ENCODE results near the gene DHX38.

Gene DHX38

DNA sequence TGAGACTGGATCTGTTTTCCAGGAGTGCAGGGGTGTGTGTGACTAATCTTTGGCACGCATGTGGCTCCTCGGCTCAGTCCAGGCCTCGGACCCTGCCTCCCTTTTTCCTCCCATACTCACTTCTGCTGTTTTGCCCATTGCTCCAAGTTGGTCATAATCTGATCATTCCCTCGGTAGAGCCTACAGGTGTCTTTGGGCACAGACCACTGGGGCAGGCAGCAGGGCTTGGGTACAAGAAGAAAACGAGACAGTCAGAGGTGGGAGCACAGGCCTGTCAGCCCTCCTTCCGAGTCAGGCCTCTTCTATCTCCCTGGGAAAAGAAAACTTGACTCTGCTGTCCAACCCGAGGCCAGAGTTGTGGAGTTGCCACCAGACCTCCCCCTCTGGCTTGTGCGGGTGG is 29.8 kb downstream of the DHX38 start:
- no peak for DNase-seq

DNA sequence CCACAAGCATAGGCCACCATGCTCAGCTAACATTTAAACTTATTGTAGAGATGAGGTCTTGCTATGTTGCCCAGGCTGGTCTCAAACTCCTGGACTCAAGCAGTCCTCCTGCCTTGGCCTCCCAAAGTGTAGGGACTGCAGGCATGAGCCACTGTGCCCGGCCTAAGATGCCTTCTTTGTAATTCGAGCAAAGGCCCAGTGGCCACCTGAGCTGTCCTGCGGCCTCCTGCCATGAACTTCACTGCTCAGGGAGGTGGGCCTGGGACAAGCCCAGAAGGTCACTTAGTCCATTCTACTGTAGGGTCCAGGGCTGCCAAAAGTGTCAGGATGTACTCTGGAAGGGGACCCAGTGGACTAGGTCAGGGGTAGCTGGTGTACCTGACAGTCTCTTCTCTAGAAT is 30.5 kb downstream of the DHX38 start:
- no peak for DNase-seq

DNA sequence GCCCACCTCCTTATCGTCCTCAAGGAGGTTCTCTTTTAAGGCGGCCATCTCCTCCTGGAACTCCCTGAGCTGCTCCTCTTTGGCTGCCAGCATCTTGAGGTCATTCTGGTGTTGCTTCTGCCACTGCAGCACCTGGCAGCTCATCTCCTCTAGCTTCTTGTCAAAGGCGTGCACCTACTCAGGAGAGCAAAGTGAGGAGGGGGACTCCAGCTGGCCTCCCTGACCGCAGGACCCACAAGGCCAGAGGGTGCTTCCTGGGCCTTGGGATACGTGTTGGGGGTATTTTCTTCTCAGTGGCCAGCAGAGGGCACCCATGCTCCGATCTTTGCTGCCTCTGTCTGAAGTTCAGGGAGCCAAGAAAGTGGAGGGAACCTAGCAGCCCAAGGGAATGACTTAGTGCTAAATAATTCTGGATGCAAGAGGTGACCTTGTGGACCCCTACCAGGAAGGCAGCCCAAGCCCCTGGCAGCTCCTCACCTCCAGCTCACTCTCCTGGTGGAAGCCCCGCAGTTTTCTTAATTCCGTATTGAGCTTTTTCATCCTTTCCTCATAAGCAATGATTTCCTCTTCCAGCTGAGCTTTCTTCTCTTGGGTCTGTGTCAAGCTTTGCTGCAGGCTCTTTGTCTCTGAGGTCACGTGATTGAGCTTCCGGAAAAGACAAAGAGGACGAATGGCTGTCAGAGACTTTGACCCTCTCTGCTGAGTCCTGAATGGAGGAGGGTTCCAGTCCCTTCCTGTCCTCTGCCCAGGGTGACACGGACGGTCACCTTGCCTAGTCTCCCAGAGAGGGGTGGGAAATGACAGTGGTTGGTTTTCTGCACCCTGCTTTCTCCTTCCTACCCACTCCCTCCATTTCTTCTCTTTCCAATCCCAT is 31.4 kb downstream of the DHX38 start:
- peak; percentile 37 to 60 for DNase-seq

DNA sequence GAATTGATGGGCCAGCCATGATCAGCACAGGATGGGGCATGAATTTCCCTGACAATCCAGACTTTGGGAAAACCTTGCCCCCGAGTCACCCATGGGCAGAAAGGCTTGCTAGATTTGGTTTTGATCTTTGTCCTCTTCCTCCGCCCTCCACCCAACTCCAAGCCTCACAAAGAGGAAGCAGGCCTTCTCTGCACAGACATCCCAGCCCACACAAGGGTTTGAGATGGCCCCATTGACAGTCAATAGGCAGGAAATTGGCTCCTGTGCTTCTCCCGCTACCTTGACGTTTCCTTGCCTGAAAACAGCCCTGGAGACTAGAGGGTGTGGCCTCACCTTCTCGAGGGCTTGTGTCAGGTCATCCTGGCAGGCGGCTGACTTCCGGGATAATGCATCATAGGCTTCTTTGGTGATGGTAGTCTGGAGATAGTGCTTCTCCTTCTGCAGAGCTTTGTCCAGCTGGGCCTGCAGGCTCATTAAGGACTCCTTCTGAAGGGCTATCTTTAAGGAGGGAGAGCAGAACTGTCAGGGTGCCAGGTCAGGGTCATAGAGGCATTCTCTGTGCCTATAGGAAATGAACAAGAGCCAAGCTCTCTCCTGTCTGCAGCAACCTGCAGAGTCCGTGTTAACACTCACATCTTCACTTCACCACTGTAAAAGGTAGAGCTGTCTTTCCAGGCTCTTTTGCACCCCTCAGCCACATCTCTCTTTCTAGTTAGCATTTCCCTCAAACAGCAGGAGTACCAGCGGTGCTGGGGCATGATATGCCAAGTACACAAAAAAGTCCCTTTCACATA is 32.2 kb downstream of the DHX38 start:
- DNase-seq: no peak

DNA sequence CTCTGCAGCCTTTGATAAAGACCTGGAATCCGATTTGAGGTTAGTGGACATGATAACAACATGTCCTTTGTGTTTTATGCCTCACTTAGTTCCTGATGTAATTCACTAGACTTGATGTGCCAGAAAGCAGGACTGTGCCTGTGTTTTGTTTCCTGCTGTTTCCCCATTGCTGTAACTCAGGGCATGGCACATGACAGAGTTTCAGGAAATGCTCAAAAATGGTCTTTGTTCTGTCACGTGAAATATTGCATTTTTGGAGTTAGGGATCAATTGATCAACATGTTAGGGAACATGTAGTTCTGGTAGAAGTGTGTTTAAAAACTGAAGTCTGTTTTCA is 32.8 kb downstream of the DHX38 start:
- DNase-seq: no peak

DNA sequence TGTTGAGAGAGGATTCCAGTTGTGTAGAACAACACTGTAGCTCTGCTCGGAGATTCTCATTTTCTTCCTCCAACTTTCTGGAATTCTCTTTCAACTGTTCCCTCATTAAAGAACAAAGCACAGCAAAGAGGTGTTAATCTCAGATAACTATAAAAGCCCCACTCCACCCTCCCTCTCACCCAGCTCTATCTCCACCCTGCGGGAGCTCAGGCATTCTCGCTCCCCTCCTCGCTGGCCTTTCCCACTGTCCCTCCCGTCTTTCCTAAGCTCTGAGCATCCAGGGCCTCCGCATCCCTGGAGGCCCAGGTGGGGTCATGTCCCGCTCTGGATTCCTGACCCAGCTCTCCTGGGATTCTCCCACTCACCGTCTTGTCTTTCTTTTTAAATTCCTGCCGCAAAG is 35.1 kb downstream of the DHX38 start:
- DNase-seq: no peak

DNA sequence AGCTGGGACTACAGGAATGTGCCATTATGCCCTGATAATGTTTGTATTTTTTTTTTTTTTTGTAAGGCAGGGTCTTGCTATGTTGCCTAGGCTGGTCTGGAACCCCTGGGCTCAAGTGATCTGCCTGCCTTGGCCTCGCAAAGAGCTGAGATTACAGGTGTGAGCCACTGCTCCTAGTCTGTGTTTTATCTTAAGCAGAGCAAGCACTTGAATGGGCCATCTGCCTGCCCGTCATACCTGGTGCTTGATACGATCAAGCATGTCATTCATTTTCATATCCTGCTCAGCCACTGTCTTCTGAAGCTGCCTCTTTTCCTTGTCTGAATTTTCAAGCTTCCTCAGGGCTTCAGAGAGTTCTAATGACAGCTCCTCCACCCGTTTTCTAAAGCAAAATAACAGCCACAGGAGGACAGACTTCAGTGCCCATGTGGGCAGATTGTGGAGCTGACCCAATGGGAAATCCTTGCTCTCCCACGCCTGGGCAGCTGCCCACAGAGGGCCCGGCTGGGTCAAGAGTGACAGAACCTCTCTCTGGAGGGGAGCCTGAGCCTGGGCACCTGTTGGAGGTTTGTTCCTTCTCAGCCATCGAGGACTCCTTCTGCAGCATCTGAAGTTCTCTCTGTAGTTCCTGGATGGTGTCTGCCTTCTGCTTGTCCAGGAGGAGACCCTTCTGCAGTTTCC is 36.5 kb downstream of the DHX38 start:
- no peak for DNase-seq

DNA sequence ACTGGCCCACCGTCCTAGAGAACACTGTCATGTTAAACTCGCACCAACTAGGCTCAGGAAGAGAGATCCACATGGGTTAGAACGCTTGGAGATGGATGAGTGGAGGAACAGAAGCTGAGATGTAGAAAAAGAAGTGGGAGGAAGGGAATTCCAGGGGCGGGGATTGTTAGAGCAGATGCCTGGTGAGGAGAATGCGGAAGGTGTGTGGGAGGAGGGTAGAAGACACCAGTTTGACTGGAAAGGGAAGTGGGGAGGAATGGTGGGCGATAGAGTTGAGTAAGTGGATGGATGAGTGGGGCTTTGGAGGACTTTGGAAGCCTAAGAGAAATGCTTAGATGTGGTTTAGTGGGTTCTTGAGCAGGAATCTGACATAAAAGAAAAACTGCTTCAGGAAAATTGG is 37.4 kb downstream of the DHX38 start:
- no peak for DNase-seq

DNA sequence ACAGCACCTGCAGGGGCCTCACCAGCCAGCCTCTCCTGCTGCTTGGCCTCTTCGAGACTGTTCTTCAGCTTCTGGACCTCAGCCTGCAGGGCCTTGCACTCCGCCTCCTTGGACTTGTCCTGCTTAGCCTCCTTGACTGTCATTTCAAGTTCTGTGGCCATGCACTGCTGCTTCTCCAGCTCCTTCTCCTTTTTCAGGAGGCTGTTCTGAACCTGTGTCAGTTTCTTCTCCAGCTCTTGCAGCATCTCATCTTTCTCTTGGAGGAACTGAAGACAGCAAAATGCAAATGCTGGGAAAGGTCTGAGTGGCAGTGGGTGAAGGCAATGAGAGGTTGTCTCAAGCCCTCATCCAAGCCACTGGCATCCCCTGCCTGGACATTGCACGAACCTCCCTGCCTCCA is 39.1 kb downstream of the DHX38 start:
- no peak for DNase-seq

DNA sequence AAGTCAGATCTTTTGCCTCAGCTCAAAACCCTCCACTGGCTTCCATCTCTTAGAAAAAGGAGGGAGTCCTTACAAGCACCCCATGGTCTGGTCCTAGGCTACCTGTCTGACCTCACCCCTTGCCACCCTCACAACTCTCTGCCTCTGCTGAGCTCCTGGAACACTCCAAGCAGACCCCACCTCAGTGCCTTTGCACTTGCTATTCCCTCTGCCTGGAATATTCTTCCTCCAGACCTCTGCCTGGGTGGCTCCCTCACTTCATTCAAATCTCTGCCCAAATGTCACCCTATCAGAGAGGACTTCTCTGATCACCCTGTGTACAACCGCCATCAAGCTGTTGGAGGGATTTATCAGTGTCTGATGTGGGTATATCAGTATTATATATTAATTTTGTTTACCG is 40.9 kb downstream of the DHX38 start:
- DNase-seq: no peak

DNA sequence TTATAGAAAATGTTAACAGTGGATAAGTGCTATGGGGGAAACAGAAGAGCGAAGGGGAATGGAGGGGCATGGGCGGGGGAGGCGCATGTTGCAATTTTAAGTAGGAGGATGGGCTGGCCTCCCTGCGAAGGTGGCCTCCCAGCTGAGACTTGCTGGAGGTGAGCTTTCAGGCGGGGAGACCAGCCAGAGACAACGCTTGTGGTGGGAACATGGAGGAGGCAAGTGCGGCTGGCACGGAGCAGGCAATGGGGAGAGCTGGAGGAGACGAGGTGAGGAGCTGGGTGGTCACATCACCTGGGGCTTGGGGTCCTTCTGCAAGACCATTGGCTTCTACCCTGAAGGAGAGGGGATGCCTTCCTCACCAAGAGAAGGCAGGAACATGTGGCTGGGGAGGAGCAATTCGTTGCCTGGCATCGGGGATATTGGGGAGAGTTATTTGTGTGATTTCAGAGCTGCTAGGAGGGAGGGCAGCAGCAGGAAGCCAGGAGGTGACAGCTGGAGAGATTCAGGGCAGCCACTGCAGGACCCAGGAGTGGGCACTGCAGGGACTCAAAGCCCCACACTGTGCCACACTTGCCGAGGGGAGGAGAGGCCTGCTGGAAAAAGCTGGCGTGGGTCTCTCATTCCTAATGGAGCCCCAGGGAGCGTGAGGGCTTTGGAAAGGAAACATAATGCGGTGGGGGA is 43.9 kb downstream of the DHX38 start:
- DNase-seq: no peak

DNA sequence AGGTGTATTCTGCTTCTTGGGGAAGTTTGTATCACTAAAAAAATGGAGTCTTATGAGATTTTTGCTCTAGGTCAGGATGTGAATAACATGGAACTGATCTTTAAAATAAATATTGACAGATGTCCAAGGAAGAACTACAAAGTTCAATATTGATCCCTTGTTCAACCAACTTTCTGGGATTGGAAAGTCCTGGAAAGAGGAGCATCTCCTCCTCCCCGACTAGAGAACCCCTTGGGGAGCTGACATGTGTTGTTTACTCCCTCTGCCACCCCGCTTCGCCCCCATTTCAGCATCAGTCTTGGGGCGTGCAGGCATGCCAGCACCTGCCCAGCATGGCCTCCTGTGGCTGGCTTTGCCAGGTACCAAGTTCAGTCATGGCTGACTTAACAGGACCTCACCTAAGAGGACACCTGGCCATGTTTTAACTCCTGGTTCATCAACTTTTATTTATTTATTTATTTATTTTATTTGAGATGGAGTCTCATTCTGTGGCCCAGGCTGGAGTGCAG is 44.5 kb downstream of the DHX38 start:
- DNase-seq: no peak

DNA sequence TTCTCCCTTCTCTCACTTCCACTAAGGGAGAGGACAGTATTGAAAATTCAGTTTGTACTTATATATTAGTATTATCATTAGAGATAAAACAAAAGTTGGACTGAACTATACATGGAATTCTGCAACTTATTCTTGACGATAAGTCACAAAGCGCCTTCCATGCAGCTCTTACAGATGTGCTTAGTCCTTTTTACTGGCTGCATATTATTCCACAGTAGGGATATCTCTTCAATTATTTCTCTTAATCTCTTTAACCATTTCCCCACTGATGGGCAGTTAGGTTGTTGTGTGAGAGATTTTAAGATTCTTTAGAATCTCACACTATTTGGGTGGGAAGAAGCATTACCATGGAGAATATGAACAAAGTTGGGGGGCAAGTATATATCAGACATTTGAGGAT is 46.3 kb downstream of the DHX38 start:
- DNase-seq: no peak

DNA sequence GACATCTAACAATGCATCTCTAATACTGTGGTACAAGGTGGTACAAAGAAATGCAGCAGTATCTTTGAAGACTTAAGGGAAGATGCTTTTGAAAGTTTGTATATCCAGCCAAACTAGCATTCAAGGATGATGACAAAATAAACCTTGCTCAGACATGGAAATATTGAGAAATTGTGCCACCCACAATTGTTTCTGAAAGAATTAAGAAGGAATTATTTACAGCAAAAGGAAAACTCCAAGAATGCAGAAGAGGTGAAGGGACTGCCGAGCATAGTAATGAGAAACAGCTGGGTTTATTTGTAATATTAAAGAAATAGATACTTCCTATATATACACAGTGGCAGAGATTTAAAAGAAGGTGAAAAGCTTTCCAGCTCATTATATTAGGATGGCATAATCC is 48.8 kb downstream of the DHX38 start:
- DNase-seq: no peak

DNA sequence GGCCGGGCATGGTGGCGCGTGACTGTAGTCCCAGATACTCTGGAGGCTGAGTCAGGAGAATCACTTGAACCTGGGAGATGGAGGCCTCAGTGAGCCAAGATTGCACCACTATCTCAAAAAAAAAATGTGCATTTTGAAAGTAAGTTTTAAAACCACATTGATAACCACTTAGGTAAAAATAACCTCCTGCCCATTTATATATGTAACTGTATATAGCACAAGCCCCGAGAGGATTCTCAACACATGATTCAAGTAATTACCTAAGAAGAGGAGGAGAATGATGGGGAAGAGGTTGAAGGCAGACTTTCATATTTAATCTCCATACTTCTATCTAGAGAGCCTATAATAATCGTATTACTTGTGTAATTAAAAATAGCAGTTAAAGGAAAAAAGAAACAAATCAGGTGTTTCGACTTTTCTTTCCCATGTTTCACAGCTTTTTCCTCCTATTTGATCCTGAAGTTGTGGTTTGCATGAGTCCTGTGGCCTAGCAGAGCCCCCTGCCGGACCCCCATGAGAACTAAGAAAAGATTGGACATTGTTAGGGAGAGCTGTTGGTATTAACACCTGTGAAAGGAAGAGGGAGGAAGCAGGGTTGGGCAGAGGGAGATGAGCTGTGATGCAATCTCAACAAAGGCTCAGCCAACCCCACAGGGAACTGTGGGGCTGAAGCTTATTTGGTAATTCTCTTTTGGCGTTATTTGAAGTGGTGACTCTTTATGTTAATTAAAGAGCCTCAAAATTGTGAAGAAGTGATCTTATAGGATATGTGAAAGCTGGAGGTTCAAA is 56.2 kb downstream of the DHX38 start:
- DNase-seq: no peak

DNA sequence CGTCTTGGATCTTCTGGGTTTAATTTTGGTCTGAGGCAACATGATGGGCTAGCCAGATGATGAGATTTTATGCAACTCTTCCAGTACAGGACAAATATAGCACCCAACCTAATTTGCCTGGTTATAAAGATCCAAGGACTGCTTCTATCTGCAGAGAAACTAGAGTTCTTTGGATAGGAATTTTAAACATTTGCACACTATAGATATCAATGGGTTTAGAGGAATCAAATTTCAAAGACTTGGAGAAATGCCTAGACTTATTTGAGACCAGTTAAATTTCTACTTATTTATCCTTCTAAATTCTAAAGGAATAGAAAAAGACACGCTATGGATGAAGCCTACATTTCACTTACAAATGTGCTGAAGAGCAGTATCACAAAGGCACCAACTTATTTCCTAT is 65.7 kb downstream of the DHX38 start:
- DNase-seq: no peak

DNA sequence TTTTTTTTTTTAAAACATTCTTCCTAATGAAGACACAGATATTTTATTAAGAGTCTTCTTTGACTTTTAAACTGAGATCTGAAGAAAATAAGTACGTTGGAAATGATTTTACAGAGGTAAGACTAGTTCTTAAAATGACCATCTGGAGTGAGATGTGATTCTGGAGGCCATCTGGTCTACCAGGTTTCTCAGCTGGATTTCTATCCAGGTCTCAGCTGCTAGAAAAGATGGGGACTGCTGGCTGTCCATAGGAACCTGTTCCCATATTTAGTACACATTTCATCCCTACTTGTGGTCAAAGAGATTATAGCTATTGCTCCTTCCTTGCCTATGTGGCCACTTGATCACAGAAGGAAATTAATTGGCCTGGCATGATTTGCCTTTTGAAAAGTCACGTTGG is 66.2 kb downstream of the DHX38 start:
- no peak for DNase-seq

DNA sequence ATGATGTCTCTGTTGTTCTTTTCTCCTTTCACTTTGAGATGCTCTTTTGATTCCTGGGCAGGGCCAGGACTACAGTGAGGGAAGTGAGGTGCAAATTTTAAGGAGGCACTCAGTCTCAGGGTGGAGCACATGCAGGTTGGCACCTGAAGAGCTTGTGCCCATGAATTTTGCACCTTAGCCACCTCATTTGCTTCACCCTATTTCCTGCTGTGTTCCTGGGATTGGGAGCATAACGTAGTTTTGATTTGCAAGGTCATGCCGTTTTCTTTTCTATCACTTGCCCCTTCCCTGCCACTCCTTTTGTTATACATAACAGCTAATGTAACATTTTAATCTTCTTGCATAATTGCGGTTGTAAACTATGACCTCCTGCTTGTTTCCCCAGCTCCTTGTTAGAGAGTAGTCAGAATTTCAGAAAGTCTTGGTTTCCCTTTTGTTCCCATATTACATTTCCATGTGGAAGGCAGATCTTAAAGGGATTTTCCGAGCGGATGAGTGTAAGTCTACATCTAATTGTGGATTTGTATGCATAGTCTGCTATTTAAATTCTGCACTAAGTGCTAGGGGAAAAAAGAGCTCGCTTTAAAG is 68.6 kb downstream of the DHX38 start:
- no peak for DNase-seq
